Smooth muscle cell (in vitro differentiated cells): ENCODE measurements around the gene PPFIA4. TPM values are rescaled to one million over a fixed set of nuclear protein-coding genes. Genes with fewer than 3 reads are reported as not detected.

Source experiments
- DNase-seq: peaks from one replicate; lab custom pipeline; 2025; ENCODE audit not compliant: unreplicated experiment; lab: John Stamatoyannopoulos, UW
- H2AFZ ChIP-seq: fragments of 200-600 bp; sonication (generic); 2 replicates; pipeline ENCODE4 v1.6.0; 2016; ENCODE audit warnings: antibody characterized with exemption, low read depth, mild to moderate bottlenecking
- H3F3A ChIP-seq: fragments of 200-600 bp; sonication (generic); 2 replicates; pipeline ENCODE4 v1.6.0; 2017; ENCODE audit warnings: antibody characterized with exemption, low read depth
- H3K27ac ChIP-seq: fragments of 200-600 bp; sonication (generic); 2 replicates; pipeline ENCODE4 v1.5.1; 2016; ENCODE audit warnings: low read depth, mild to moderate bottlenecking
- H3K27me3 ChIP-seq: fragments of 200-600 bp; sonication (generic); 2 replicates; pipeline ENCODE4 v1.6.1; 2016; ENCODE audit warnings: low read depth, mild to moderate bottlenecking
- H3K36me3 ChIP-seq: fragments of 200-600 bp; sonication (generic); 2 replicates; pipeline ENCODE4 v1.5.1; 2016; ENCODE audit warnings: low read depth
- H3K4me1 ChIP-seq: fragments of 200-600 bp; sonication (generic); 2 replicates; pipeline ENCODE4 v1.5.1; 2016; ENCODE audit warnings: low read depth
- H3K4me2 ChIP-seq: fragments of 200-600 bp; sonication (generic); 2 replicates; pipeline ENCODE4 v1.6.0; 2016; ENCODE audit warnings: mild to moderate bottlenecking
- H3K4me3 ChIP-seq: fragments of 200-600 bp; sonication (generic); 2 replicates; pipeline ENCODE4 v1.5.1; 2016; ENCODE audit warnings: mild to moderate bottlenecking
- H3K79me2 ChIP-seq: fragments of 200-600 bp; sonication (generic); 2 replicates; pipeline ENCODE4 v1.6.0; 2016; ENCODE audit warnings: low read depth, mild to moderate bottlenecking
- H3K9ac ChIP-seq: fragments of 200-600 bp; sonication (generic); 2 replicates; pipeline ENCODE4 v1.6.0; 2016; ENCODE audit warnings: low read depth
- H3K9me3 ChIP-seq: fragments of 200-600 bp; sonication (generic); replicated peaks from 2 replicates; pipeline ENCODE4 v1.5.1; 2016; ENCODE audit warnings: low read depth
- H4K20me1 ChIP-seq: fragments of 200-600 bp; sonication (generic); 2 replicates; pipeline ENCODE4 v1.6.0; 2016; ENCODE audit warnings: low read depth
- WGBS: methylation state at CpG from one replicate; pipeline ENCODE4 v1.1.7; 2016; ENCODE audit warnings: low lambda C conversion rate; 5-methylcytosine and 5-hydroxymethylcytosine counted together
- polyA plus RNA-seq: library from polyadenylated mRNA; unstranded; fragments of >200 nt; fragmentation: Nextera tagmentation; extraction: Ambion mirVana; gene quantifications from 2 replicates; pipeline ENCODE4 v1.2.1, GENCODE V29; 2016
- total RNA-seq: library from RNA; depleted of rRNA; stranded (reverse); fragments of >200 nt; gene quantifications from 2 replicates; pipeline ENCODE4 v1.2.3, GENCODE V29; 2014
- TF ChIP-seq, protein P1 (sequence below): fragments of 200-600 bp; sonication (generic); IDR thresholded peaks from 2 replicates; pipeline ENCODE4 v1.5.1; 2017; ENCODE audit warnings: borderline replicate concordance, mild to moderate bottlenecking, antibody characterized with exemption; ENCODE audit not compliant: insufficient read depth, poor library complexity, severe bottlenecking

PPFIA4 gene
- total and polyA plus RNA-seq, 2 experiments from 2014 or later: 6.5 to 10.8 TPM

DNA sequence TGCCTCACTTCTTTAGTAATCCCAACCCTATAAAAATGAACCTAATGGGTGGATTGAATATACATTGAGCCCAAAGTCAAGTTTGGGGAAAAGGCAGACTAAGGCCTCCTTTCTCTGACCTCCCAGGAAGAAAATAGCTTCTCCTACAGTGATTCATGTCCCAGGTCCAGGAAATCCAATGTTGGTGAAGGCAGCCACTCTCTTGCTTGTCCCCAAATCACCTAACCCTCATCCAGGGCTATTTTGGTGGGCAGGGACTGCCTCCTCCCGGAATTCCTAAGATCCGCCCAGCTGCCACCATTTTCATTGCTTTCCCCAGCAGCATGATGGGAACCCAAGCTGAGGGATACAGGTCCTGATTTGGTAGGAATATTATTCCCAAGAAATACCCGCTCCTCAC lies 51.1 kb downstream of the PPFIA4 start:
- H4K20me1 ChIP-seq: peaks cover 13% of the 10 kb centered on the region
- H3K27me3 ChIP-seq: peaks cover 39% of the 10 kb centered on the region
- H3K4me1 ChIP-seq: no peaks in the 10 kb centered on the region
- WGBS: 60% methylated on average over 3 of the region's 3 CpGs
- H3K79me2 ChIP-seq: no peaks in the 10 kb centered on the region
- no peaks in the 10 kb centered on the region for H3F3A ChIP-seq
- no peak for DNase-seq
- TF ChIP-seq, protein P1, sequence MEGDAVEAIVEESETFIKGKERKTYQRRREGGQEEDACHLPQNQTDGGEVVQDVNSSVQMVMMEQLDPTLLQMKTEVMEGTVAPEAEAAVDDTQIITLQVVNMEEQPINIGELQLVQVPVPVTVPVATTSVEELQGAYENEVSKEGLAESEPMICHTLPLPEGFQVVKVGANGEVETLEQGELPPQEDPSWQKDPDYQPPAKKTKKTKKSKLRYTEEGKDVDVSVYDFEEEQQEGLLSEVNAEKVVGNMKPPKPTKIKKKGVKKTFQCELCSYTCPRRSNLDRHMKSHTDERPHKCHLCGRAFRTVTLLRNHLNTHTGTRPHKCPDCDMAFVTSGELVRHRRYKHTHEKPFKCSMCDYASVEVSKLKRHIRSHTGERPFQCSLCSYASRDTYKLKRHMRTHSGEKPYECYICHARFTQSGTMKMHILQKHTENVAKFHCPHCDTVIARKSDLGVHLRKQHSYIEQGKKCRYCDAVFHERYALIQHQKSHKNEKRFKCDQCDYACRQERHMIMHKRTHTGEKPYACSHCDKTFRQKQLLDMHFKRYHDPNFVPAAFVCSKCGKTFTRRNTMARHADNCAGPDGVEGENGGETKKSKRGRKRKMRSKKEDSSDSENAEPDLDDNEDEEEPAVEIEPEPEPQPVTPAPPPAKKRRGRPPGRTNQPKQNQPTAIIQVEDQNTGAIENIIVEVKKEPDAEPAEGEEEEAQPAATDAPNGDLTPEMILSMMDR: no peak
- H3K4me3 ChIP-seq: no peak overlapping the region
- no peaks in the 10 kb centered on the region for H3K36me3 ChIP-seq
- H2AFZ ChIP-seq: no peak overlapping the region
- no peak overlapping the region for H3K9ac ChIP-seq
- no peak overlapping the region for H3K4me2 ChIP-seq
- no peaks in the 10 kb centered on the region for H3K9me3 ChIP-seq
- H3K27ac ChIP-seq: no peak overlapping the region

GRCh38 chr1:203077956-203078355 lies 51.7 kb downstream of the PPFIA4 start:
- Histone ChIP-seq H3K4me2 (no peak overlapping the region), H3K4me1 (no peaks in the 10 kb centered on the region), H3K27ac (no peak overlapping the region), H3K9me3 (no peaks in the 10 kb centered on the region), H4K20me1 (peaks cover 10% of the 10 kb centered on the region), H3K4me3 (no peak overlapping the region), H3K79me2 (no peaks in the 10 kb centered on the region), H3K9ac (no peak overlapping the region), H2AFZ (no peak overlapping the region), H3K36me3 (no peaks in the 10 kb centered on the region), H3K27me3 (peaks cover 35% of the 10 kb centered on the region), H3F3A (no peaks in the 10 kb centered on the region)
- 100% methylated on average over 2 of the region's 2 CpGs for WGBS
- DNase-seq: no peak
- TF ChIP-seq, protein P1: no peak

GRCh38 chr1:203078478-203078877 lies 52.2 kb downstream of the PPFIA4 start:
- Histone ChIP-seq H3K4me3 (no peak overlapping the region), H2AFZ (no peak overlapping the region), H3K4me1 (no peaks in the 10 kb centered on the region), H3K9ac (no peak overlapping the region), H3K9me3 (no peaks in the 10 kb centered on the region), H3K36me3 (no peaks in the 10 kb centered on the region), H3K79me2 (no peaks in the 10 kb centered on the region), H3K4me2 (no peak overlapping the region), H3K27me3 (peaks cover 30% of the 10 kb centered on the region), H3K27ac (no peak overlapping the region), H3F3A (no peaks in the 10 kb centered on the region), H4K20me1 (peaks cover 10% of the 10 kb centered on the region)
- no peak for DNase-seq
- TF ChIP-seq, protein P1: no peak
- 93% methylated on average over 3 of the region's 3 CpGs for WGBS

GRCh38 chr1:203080456-203080855 lies 54.2 kb downstream of the PPFIA4 start:
- Histone ChIP-seq H2AFZ (no peak overlapping the region), H3K9ac (no peak overlapping the region), H3F3A (no peaks in the 10 kb centered on the region), H3K9me3 (no peaks in the 10 kb centered on the region), H3K36me3 (no peaks in the 10 kb centered on the region), H3K4me3 (no peak overlapping the region), H3K27ac (no peak overlapping the region), H3K4me2 (no peak overlapping the region), H3K4me1 (no peaks in the 10 kb centered on the region), H3K79me2 (no peaks in the 10 kb centered on the region), H4K20me1 (peaks cover under 1% of the 10 kb centered on the region), H3K27me3 (peaks cover 11% of the 10 kb centered on the region)
- DNase-seq: no peak
- 98% methylated on average over 5 of the region's 5 CpGs for WGBS
- TF ChIP-seq, protein P1: no peak
